SK-N-SH treated with all-trans-retinoic acid at 6 μM for 48 hours (cell line): Measurements from ENCODE around the gene CHRNA1.

Experiments used
- ARNTL ChIP-seq: fragments of 450-650 bp; formaldehyde crosslinking; IDR thresholded peaks from 2 replicates; pipeline ENCODE4 v1.5.0; 2020; ENCODE audit warnings: low read depth, mild to moderate bottlenecking, moderate library complexity, borderline replicate concordance
- TF ChIP-seq, protein P1 (sequence below): fragments of 250-450 bp; sonication (Bioruptor Pico); IDR thresholded peaks from 2 replicates; pipeline ENCODE4 v1.8.0; 2021; ENCODE audit warnings: low read depth, mild to moderate bottlenecking, moderate library complexity, borderline replicate concordance

DNA sequence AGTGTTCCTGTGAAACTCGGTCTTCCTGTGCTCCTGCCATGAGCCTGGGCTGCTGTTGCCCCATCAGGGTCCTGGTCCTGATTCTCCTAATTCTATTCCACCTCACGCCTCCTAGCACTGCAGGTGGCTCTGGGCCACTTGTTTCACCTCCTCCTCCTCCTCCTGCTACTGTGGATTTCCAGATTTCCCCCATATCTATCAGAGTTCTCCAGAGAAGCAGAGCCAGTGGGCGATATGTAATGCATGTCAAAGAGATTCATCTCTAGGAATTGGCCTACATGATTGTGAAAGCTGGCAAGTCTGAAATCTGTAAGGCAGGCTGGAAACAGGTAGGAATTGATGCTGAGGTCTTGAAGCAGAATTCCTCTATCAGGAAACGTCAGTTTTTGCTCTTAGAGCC lies 45.3 kb downstream of the CHRNA1 start:
- TF ChIP-seq ARNTL (CRISPR knock-in tag): no peak
- TF ChIP-seq, protein P1, sequence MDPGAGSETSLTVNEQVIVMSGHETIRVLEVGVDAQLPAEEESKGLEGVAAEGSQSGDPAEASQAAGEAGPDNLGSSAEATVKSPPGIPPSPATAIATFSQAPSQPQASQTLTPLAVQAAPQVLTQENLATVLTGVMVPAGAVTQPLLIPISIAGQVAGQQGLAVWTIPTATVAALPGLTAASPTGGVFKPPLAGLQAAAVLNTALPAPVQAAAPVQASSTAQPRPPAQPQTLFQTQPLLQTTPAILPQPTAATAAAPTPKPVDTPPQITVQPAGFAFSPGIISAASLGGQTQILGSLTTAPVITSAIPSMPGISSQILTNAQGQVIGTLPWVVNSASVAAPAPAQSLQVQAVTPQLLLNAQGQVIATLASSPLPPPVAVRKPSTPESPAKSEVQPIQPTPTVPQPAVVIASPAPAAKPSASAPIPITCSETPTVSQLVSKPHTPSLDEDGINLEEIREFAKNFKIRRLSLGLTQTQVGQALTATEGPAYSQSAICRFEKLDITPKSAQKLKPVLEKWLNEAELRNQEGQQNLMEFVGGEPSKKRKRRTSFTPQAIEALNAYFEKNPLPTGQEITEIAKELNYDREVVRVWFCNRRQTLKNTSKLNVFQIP (CRISPR knock-in tag): no peak
